ENCODE data around the gene AP1S2.

AP1S2 gene

GRCh38 chrX:15812192-15812938, 42.2 kb downstream of the AP1S2 start:
- no peak for DNase-seq (ENCODE audit: low read depth)

GRCh38 chrX:15808254-15808653, 46.4 kb downstream of the AP1S2 start:
- no peak for DNase-seq (ENCODE audit: low read depth)

DNA sequence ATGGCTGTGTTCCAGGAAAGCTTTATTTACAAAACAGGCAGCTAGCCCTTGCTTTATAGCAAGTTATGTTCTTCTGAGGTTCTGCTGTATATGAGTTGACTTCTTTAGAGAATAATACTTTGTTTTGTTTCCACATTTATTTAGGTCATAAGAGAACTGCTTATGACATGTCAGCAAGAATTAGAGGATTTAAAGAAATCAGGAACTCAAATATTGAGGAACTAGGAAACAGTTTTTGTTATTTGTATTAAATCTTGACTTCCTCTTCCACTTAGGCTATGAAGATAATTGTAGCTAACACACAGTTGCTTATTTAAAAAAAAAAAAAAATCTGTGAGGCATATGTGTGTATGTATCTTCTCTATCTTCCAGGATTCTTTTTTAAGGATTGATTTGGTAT, 50.0 kb downstream of the AP1S2 start:
- DNase-seq (ENCODE audit: low read depth): no peak

- no peak for DNase-seq (ENCODE audit: low read depth)
These were observed 56.9 kb downstream of the AP1S2 start for GRCh38 chrX:15797707-15798106.

- DNase-seq (ENCODE audit: low read depth): peak; percentile 2
These were observed 63.8 kb downstream of the AP1S2 start for GRCh38 chrX:15790769-15791290.

- peak; percentile 81 for DNase-seq (ENCODE audit: low read depth)
These were observed 64.4 kb downstream of the AP1S2 start, which contains the start of gene ZRSR2 for GRCh38 chrX:15789979-15790768. ZRSR2 (plus strand) TSS chrX:15790484; CDS start chrX:15790496, 12 bp downstream.

DNA sequence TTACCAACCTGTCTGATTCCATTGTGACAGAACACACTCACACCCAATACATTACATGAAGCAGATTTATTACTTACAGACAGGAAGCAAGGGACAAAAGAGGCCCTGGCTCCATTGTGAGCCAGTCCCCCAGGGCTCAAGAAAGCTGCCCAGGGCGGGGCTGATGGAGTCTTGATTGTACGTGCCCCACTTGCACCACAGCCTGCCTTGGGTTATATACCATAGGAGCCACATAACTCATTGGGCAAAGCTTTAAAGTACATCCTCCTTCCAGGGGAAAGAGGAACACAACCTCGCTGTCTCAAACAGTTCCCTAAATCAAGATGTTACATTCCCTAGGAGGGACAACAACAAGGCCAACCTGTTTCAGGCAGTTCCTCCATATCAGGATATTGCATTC, 67.7 kb downstream of the AP1S2 start:
- DNase-seq (ENCODE audit: low read depth): no peak

DNA sequence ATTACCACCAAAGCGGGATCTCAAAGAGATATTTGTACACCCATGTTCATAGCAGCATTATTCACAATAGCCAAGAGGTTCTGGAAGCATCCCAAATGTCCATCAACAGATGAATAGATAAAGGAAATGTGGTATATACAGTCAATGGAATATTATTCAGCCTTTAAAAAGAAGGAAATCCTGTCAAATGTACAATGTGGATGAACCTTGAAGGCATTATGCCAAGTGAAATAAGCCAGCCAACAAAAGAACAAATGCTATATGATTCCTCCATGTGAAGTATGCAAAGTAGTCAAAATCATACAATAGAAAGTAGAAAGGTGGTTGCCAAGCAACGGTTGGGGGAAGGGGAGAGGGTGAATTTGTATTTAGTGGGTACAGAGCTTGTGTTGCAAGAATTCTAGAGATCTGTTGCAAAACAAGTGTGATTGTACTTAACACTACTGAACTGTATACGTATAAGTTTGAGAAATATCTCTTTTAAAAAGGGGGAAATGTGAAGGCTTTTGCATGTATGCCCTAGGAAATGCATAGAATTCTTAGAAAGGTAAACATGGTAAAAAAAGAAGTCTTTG, 69.3 kb downstream of the AP1S2 start:
- DNase-seq (ENCODE audit: low read depth): no peak

DNA sequence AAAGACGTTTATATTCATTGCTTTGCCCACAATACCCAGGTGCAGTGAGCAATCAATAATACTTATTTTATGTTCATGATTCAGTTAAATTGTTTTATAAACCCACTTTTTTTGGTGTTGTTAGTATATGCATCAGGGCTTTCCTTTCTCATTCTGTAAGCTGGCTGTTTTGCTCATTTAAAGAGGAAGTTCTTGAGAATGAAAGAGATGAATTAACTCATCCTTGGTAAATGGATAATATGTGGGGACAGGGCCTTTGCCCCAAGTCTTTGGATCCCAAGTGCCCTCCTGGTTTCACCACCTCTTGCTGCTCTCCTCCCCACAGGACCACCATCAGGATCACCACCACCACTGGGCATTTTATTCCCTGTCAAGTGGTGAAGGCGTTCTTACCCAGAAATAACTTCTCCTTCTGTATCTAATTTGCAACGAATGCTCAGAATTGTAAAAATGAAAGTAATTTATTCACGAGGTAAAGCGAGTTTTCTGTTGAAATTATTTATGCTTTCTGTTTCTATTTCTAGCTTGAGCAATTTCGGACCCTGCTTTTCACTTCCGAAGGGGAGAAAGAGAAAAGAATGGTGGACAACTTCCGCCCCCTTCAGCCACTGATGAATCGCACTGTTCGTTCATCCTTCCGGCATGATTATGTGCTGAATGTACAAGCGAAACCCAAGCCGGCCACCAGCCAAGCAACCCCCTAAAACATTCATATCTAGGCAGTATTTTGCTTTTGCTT, 72.5 kb downstream of the AP1S2 start:
- no peak for DNase-seq (ENCODE audit: low read depth)

All from ELR (cell line).